A673 (cell line): ENCODE measurements around the gene AGBL4. TPM values are rescaled to one million over a fixed set of nuclear protein-coding genes. Genes with fewer than 3 reads are reported as not detected.

Experiments used
- BruUV-seq: library from RNA; stranded (reverse); fragments of 400-500 nt; replicated peaks from 2 replicates; lab custom pipeline; 2021; lab: Mats Ljungman, UMichigan
- CTCF ChIA-PET: fragments of 300-600 bp; sonication (Branson Sonifier 250); formaldehyde crosslinking; loops from one replicate; lab custom pipeline; 2022; ENCODE audit warnings: antibody characterized with exemption; lab: Charles Lee
- POLR2A ChIA-PET: fragments of 300-600 bp; sonication (Branson Sonifier 250); formaldehyde crosslinking; loops from one replicate; lab custom pipeline; 2022; ENCODE audit warnings: antibody characterized with exemption; ENCODE audit not compliant: low non-redundant PET; lab: Charles Lee
- DNase-seq: peaks from one replicate; pipeline ENCODE4 v3.0.0-alpha.2; 2015; ENCODE audit warnings: low spot score
- H3K27ac ChIP-seq: fragments of 200-600 bp; sonication (generic); 2 replicates; pipeline ENCODE4 v1.5.1; 2016; ENCODE audit warnings: mixed run types, low read depth, mild to moderate bottlenecking, mixed read lengths, antibody characterized with exemption, low read length; ENCODE audit not compliant: poor library complexity, severe bottlenecking
- H3K27me3 ChIP-seq: fragments of 200-600 bp; sonication (generic); replicated peaks from 2 replicates; pipeline ENCODE4 v1.6.1; 2017; ENCODE audit warnings: mixed run types, low read depth, mild to moderate bottlenecking, mixed read lengths, antibody characterized with exemption, low read length; ENCODE audit not compliant: insufficient read depth, poor library complexity
- H3K36me3 ChIP-seq: fragments of 200-600 bp; sonication (generic); 2 replicates; pipeline ENCODE4 v1.6.1; 2016; ENCODE audit warnings: mixed run types, mild to moderate bottlenecking, mixed read lengths, antibody characterized with exemption, low read length; ENCODE audit not compliant: insufficient read depth, poor library complexity, severe bottlenecking
- H3K4me1 ChIP-seq: fragments of 200-600 bp; sonication (generic); 2 replicates; pipeline ENCODE4 v1.6.1; 2017; ENCODE audit warnings: mixed run types, mild to moderate bottlenecking, mixed read lengths, antibody characterized with exemption, low read length; ENCODE audit not compliant: insufficient read depth, poor library complexity, severe bottlenecking
- H3K4me3 ChIP-seq: fragments of 200-600 bp; sonication (generic); 2 replicates; pipeline ENCODE4 v1.5.1; 2016; ENCODE audit warnings: low read depth, mixed run types, mild to moderate bottlenecking, mixed read lengths, low read length; ENCODE audit not compliant: poor library complexity, severe bottlenecking
- H3K9me3 ChIP-seq: fragments of 200-600 bp; sonication (generic); 2 replicates; pipeline ENCODE4 v1.6.1; 2016; ENCODE audit warnings: mixed run types, low read depth, mild to moderate bottlenecking, mixed read lengths, antibody characterized with exemption, low read length; ENCODE audit not compliant: poor library complexity, severe bottlenecking
- EZH2 ChIP-seq: fragments of 200-600 bp; sonication (generic); IDR thresholded peaks from 2 replicates; pipeline ENCODE4 v1.6.1; 2017; ENCODE audit warnings: borderline replicate concordance, low read depth, mild to moderate bottlenecking, mixed read lengths, antibody characterized with exemption, low read length; ENCODE audit not compliant: poor library complexity, severe bottlenecking
- intact Hi-C: fragments of 100-400 bp; cut with micrococcal nuclease; formaldehyde crosslinking; loops from one replicate; pipeline ENCODE4 v1.10.0; 2022; ENCODE audit not compliant: unreplicated experiment
- total RNA-seq: library from RNA; stranded (reverse); gene quantifications from 2 replicates; pipeline ENCODE4 v1.2.3, GENCODE V29; 2021
- TF ChIP-seq, protein P1 (sequence below): fragments of 300-800, 200-600 bp; sonication (generic); conservative IDR thresholded peaks from 2 replicates; pipeline ENCODE4 v1.5.1; 2017; ENCODE audit warnings: low read depth, mild to moderate bottlenecking, antibody characterized with exemption, low read length, moderate library complexity, mixed read lengths

Gene AGBL4
- total RNA-seq, 1 experiment from 2014 or later, result 0.32 TPM

DNA sequence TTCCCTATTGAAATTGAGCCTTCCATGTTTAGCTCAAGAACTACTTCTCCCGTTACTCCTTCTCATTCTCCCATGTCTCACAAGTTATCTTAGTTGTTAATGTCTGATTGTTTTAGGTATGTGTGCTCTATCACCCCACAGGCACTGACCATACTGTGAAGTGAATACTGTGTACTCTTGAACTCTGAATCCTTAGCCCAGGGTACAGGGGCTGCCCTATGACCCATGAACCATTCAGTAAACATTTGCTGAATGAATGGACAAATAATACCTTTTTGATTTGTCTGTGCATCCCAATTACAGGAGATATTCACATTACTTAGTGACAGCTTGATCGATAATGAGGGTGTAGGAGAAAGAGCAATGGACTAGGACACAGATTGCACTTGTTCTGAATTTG, 1077.7 kb downstream of the AGBL4 start:
- Histone ChIP-seq H3K4me3 (no peak overlapping the region), H3K4me1 (no peaks in the 10 kb centered on the region), H3K27ac (no peak overlapping the region), H3K36me3 (no peaks in the 10 kb centered on the region), H3K9me3 (no peaks in the 10 kb centered on the region), H3K27me3 (no peaks in the 10 kb centered on the region)
- no peak for DNase-seq
- ChIA-PET POLR2A (no interaction called here), CTCF (no interaction called here)
- no peak for TF ChIP-seq EZH2
- TF ChIP-seq, protein P1, sequence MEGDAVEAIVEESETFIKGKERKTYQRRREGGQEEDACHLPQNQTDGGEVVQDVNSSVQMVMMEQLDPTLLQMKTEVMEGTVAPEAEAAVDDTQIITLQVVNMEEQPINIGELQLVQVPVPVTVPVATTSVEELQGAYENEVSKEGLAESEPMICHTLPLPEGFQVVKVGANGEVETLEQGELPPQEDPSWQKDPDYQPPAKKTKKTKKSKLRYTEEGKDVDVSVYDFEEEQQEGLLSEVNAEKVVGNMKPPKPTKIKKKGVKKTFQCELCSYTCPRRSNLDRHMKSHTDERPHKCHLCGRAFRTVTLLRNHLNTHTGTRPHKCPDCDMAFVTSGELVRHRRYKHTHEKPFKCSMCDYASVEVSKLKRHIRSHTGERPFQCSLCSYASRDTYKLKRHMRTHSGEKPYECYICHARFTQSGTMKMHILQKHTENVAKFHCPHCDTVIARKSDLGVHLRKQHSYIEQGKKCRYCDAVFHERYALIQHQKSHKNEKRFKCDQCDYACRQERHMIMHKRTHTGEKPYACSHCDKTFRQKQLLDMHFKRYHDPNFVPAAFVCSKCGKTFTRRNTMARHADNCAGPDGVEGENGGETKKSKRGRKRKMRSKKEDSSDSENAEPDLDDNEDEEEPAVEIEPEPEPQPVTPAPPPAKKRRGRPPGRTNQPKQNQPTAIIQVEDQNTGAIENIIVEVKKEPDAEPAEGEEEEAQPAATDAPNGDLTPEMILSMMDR, result no peak
- intact Hi-C loops, result no loop called here
- no TSS peak for BruUV-seq

DNA sequence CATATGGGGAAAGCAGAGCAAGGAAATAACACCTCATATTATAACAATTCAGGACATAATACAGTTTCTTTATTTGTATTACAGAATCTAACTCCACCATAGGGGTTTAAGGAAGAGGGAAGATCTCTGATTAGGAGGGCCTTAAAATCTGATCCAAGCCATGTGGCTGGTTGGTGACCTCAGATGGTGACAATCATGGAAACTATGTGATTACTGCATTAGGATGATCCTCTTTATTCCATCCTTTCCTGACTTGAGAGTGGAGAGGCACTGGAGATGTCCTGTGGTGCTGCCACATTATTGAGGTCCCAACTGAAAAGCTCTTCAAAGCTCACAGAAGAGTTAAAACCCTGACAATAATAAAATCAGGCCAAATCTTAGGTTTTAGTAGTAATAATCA, 1078.9 kb downstream of the AGBL4 start:
- Histone ChIP-seq H3K36me3 (no peaks in the 10 kb centered on the region), H3K9me3 (no peaks in the 10 kb centered on the region), H3K27me3 (no peaks in the 10 kb centered on the region), H3K4me1 (no peaks in the 10 kb centered on the region), H3K4me3 (no peak overlapping the region), H3K27ac (no peak overlapping the region)
- TF ChIP-seq, protein P1, result no peak
- no peak for TF ChIP-seq EZH2
- no TSS peak for BruUV-seq
- ChIA-PET CTCF (no interaction called here), POLR2A (no interaction called here)
- DNase-seq, result no peak
- intact Hi-C loops, result no loop called here

DNA sequence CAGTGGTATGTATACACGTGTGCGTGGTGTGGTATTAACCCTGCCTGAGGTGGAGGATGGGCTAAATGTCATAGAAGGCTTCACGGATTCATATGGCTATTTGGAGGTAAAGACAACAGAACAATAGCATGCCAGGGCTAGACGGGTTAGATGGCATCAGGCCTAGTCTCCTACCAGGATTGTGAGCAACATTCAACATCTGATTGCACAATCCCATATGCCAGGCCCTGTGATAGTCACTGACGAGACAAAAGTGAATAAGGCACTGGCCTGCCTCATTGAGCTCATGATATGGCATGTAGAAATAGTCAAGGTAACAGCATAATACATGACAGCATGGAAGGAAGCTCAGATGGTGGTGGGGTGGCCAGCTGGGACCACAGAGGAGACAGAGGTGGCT, 1079.9 kb downstream of the AGBL4 start:
- CTCF ChIA-PET, result no interaction called here

More for the DNA sequence above, 1079.9 kb downstream of the AGBL4 start:
- Histone ChIP-seq H3K4me1 (no peaks in the 10 kb centered on the region), H3K27ac (no peak overlapping the region), H3K4me3 (no peak overlapping the region), H3K27me3 (no peaks in the 10 kb centered on the region), H3K9me3 (no peaks in the 10 kb centered on the region), H3K36me3 (no peaks in the 10 kb centered on the region)
- DNase-seq, result no peak
- intact Hi-C loops, result no loop called here
- BruUV-seq, result no TSS peak
- POLR2A ChIA-PET, result no interaction called here
- no peak for TF ChIP-seq EZH2
- TF ChIP-seq, protein P1, result no peak
